DMS53 treated with DMSO at 0.1 percent for 48 hours (cell line): ENCODE measurements around the gene CFAP410.
A peak's percentile ranks its signal among the peaks of the same experiment; 100 is the strongest.
"Not testable (repeated sequence)": the region's sequence is repeated elsewhere in the genome, so short reads cannot be mapped to it uniquely, and the experiment has no call there.

Experiments used
- DNase-seq: peaks from one replicate; lab custom pipeline; 2025; ENCODE audit not compliant: unreplicated experiment; lab: John Stamatoyannopoulos, UW

The CFAP410 gene

DNA sequence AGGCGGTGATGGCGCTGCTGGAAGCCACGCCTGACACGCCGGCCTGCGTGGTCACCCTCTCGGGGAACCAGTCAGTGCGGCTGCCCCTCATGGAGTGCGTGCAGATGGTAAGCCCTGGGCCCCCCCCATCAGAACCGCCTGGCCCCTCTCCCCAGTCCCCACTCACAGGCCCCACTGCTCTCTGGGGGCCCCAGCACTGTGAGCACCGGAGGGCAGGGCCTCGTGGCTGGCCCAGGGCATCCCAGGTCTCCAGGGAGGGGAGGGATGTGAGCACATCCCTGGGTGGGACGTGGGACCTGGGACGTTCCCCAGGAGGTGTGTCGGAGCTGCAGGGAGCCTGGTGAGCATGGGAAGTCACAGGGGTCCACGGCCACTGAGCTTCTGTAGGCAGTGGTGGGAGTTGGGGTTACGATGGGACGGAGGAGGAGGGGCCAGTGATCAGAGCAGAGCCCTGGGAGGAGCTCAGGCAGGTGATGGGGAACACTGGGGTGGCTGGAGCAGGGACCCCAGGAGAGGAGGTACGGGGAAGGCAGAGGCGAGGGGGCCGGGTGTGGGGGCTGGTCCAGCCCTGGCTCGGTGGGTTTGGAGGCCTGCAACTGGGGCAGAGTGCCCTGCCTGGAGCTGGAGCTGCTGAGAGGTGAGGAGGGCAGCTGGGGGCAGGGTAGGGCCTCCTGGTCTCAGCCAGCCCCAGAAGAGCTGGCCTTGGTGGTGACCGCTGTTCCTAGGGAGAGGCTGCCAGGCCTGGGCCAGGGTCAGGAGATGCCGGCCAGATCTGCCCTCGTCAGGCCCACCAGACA lies 20.5 kb downstream of the CFAP410 start:
- no peak for DNase-seq

DNA sequence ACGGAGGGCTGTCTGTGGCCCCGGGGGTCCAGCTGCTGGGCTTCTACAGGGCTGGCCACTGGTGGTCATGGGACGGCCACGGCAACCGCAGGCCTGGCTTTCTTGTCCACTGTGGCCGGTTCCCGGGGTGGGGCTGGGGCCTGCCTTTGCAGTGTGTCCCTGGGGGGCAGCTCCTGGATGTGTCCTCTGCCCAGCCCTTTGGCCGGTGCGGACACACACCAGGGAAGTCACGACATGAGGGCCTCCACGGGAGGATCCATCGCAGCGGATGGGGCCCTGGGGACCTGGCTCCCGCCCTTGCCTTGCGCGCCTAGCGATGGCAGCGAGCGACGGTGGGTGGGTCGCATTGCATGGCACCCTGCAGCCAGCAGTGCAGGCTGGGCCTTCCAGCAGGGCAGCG lies 21.3 kb downstream of the CFAP410 start:
- DNase-seq: no peak

DNA sequence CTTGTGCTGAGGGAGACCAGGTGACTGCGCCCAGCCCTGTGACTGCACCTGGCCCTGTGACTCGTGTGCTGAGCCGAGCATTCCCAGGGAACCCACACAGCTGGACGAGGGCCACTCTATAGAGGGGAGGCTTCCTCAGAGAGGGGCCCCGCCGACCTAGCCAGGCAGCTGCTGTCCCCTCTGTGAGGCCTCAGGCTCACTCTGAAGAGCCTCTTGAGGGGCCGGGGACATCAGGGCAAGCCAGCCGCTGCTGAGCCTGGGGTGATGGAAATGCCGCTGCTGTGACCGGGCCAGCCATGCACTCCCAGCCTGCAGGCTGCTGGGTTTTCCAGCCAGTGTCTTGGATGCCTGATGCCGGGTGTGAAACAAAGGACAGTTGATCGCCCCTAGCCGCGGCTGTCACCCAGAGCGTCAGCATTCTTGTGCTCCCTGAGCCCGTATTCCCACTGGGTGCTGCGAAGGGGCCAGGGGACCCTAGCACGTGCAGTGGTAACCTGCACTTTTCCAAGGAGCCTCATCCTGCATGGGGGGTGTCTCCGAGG lies 21.9 kb downstream of the CFAP410 start:
- DNase-seq: no peak

DNA sequence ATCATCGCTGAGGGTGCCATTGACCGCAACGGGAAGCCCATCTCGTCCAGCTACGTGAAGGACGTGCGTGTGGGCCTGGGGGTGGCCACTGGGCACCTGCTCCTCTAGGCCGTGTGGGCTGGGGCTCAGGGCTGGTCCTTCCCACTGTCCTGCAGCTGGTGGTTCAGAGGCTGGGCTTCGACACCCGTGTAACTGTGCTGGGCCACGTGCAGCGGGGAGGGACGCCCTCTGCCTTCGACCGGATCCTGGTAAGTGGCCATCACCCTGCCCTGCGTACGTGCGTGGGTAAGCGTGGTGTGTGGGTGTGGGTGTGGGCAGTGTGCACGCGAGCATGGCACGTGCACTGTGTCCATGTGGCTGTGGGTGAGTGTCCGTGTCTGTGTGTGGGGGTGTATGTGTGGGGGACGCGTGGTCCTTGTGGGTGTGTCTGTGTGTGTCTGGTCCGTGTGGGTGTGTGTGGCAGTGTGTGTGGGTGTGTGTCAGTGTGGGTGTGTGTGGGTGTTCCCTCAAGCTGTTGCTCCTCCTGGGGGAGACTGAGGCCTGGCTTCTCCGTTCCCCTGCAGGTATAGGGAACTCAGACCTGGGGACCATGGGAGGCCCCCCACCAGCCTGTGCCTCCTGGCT lies 22.8 kb downstream of the CFAP410 start:
- DNase-seq: no peak

DNA sequence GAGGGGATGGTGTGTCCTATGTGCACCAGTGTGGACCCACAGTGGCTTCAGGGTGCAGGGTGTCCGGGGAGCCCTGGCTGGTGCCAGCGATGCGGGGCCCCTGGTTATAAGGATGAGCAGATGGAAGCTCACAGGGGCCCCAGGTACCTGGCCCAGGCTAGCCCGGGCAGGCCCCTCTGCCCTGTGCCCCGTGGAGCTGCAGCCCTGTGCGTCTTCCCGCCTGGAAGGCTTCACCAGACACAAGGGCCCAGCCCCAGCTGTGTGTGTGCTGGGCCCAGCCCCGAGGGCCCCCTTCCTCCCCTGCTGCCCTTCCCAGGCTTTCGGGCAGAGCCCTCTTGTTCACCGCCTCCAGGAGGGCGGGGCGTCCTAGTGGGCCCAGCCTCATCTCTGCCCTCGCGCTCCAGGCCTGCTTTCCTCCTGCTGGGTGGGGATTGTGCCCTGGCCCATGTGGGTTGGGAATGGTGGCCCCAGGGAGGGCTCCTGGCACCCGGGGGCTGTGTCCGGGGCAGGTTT lies 23.4 kb downstream of the CFAP410 start:
- no peak for DNase-seq

DNA sequence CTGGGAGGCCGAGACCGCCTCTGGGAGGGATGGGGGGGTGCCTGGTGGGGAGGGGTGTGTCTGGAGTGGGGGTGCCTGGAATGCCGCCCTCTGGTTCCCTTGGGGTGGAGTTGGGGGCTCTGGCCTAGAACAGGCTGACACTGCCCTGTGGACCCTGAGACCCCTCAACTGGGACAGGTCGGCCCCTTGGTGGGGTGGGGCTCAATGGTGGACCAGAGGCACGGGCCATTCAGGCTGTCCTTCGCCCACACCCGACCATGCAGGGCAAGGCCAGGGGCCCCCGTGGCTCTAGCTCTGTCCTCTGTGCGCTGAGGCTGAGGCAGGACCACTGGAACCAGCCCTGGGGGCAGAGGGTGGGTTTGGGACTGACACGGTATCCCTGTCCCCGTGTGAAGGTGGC lies 24.6 kb downstream of the CFAP410 start:
- no peak for DNase-seq

DNA sequence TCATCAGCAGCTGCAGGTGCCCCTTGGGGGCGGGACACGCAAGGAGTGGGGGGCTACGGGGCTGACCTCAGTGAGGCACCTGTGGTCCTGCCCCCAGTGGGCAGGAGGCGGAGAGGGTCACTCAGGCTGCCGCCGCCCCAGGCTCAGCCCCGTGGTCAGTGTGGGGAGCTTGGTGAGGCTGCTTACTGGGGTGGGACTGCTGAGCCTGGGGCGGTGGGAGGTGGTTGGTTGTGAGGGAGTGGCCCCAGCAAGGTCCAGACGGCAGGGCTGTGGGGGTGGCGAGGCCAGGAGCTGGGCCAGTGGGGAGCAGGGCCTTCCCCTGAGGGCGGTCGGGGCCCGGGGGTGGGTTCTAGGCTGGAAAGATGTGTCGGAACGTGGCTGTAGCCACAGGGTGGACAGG lies 25.1 kb downstream of the CFAP410 start:
- DNase-seq: no peak

DNA sequence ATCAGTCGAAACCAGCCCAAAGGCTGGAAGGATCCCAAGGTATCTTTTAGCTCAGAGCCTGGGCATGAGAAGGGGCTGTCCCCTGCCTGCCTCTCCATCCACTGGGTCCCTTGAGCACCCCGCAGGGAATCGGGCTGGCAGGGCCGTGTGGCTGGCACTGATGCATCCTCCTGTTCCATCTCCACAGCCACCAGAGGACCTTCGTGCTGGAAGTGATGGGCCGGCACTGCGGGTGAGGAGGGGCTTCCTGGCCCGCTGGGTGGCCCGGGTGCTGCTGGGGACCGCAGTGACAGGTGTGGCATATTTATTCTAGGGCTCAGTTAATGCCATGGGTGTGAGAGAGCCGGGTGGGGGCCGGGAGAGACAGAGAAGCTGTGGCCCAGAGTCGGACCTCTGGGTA lies 25.7 kb downstream of the CFAP410 start:
- DNase-seq: no peak

DNA sequence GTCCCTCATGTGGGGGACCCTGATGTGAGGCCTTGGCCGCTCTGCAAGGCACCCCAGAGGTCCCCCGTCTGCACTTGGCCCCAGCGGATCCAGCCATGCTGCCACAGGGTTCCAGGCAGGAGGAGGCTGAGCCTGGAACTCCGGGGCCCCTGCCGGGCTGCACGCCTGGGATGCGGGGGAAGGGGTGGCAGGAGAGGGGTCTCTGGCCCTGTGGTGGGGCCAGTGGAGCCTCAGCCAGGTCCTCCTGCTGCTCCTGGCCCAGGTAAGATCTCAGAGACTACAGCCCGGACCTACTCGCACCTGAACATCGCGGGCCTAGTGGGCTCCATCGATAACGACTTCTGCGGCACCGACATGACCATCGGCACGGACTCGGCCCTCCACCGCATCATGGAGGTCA lies 26.5 kb downstream of the CFAP410 start:
- no peak for DNase-seq

DNA sequence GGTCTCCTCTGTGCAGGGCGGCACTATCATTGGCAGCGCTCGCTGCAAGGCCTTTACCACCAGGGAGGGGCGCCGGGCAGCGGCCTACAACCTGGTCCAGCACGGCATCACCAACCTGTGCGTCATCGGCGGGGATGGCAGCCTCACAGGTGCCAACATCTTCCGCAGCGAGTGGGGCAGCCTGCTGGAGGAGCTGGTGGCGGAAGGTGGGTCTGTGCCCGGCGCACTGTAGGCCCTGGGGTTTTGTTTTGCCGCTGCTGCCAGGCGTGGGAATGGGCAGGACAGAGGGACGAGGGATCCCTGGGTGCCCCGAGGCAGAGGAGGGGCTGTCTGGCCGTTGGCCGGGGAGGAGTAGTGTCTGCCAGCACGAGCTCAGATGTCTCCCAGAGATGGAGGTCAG lies 27.1 kb downstream of the CFAP410 start:
- DNase-seq: no peak

DNA sequence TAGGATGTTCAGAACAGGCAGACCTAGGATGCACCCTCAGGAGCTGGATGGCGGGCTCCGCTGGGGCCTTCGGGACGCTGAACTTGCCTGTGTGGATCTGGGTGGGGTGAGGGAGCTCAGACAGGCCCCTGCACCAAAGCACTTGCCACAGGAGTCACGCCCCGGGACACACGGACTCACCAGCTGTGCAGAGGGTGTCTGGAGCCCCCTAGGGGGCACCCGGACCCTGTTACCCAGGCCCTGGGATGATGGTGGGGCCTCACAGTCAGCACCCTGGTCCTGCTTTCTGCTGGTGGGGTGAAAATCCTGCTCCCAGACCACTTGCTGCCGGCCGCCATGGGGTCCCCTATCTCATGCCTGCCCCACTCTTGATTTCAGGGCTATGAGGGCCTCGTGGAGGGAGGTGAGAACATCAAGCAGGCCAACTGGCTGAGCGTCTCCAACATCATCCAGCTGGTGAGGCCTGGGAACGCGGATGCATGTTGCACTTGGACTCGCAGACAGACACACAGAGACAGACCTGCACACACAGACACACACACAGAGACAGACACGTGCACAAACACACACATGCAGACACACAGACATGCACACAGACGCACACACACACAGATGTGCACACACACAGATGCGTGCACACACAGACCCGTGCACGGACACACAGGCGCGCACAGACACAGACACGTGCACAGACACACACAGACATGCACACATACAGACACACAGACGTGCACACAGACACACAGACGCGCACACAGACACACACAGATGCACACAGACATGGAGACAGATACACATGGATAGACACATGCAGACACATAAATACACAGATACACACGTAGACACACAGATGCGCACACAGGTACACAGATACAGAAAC lies 28.3 kb downstream of the CFAP410 start:
- no peak for DNase-seq

DNA sequence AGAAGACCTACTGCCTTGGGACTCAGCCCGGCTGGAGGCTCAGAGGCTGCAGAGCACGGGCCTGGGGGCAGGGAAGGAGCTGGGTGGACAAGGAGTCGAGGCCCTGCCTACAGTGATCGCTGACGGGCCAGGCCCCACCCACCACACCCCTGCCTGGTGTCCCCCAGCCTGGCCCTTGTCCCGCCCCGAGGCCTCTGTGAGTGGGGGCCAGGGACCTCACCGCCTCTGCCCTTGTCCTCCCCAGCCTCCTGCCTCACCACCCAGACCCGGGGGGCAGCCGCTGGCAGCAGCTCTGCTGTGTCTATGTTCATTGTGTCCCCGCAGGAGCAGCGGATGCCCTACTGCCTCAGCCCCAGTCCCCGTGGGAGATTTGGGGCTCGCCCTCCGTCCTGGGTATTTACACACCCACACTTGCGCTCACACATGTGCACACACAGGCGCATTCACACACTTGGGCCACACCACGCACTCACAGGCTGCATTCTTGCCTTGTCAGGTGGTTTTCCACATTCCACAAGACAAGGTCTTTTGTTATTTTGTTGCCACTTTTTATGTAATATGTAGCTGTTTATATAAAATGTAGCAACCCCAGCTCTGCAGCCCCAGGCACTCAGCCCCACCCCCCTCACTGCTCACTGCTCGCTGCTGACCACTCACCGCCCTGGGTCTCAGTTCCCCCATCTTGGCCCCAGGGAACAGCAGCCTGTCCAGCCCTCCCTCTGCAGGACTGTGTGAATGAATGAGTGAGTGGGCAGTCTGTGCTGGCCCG lies 32.1 kb downstream of the CFAP410 start:
- DNase-seq: no peak

DNA sequence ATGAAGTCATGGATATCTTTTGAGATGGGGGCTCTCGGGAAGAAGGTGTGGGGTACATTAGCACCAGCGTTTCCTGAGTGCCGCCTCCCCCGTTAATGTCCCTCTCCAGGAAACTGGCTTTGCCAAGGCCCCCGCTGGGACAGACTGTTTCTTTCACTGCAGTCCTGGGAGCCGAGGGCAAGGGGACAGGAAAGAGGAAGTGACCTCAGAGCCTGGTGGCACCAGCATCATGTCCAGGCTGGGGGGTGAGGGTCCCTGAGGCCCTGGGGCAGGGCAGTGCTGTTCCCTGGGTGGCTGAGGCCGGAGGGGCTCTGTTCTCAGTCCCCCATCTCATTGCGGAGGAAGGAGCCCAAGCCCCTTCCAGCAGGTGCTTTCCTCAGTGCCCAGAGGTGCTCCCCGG lies 33.5 kb downstream of the CFAP410 start:
- no peak for DNase-seq

DNA sequence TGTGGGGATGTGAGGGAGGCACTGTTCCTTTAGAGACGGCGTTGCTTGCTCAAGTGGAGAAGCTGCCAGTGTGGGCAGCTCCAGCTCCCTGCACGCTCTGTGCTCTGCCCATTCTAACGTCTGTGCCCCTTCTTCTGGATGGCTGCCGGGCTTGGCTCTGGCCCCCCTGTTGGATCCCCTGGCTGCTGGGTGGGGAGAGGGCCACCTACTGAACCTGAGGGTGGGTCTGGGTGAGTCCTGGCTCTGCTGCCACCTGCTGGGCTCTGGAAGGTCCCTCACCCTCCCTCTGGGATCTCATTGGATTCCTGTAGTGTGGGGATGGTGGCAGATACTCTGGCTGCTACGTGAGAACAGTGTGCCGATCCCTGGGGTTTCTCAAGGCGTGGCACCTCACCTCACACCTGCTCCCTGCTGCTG lies 34.3 kb downstream of the CFAP410 start:
- peak; percentile 5 for DNase-seq

DNA sequence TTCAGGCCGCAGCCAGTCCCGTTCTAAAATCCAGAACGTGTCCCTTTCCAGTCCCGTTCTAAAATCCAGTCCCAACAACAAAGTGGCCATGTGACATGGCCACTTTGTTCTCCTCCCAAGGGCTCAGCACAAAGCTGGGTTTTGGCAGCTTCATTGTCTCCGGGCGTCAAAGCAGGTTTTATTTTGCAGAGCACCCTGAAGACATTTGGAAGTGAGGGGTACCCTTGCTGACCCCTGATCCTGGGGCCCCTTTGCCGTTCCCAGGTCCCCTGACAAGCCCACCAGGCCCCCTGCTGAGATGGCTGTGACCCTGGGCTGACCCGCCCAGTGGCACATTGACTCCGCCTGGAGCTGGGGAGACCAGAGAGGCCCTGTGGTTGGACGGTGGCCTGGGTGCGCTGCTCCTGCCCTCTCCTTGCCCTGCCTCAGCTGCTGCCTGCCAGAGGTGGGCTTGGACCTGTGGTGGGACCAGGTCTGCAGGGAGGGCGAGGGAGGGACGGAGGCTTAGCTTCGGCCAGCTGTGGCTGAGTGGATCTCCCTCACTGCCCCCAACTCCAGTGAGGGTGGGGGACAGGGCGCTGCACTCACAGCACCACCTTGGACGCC lies 35.1 kb downstream of the CFAP410 start:
- no peak for DNase-seq

DNA sequence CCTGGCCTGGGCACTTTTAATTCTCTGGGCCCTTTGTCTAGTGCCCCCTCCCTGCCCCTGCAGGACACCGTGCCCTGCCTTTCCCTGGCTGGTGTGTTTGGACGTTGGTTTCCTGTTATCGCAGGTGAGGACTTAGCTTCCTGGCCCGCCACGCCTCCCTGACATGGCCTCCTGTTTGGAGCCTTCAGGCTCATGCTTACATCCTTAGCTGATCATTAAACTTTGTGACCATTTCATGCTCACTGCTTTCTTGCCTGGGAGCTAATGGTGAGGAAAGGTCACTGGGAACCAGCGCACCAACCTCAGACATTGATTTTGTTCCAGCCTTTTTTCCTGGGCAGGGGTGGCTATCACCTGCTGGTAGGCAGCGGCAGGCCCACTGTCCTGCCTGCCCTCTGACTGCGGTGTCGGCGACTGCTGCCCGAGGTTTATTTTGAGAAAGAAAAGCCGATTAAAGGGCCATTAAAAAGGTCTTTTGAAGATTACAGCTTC lies 35.7 kb downstream of the CFAP410 start:
- DNase-seq: no peak

DNA sequence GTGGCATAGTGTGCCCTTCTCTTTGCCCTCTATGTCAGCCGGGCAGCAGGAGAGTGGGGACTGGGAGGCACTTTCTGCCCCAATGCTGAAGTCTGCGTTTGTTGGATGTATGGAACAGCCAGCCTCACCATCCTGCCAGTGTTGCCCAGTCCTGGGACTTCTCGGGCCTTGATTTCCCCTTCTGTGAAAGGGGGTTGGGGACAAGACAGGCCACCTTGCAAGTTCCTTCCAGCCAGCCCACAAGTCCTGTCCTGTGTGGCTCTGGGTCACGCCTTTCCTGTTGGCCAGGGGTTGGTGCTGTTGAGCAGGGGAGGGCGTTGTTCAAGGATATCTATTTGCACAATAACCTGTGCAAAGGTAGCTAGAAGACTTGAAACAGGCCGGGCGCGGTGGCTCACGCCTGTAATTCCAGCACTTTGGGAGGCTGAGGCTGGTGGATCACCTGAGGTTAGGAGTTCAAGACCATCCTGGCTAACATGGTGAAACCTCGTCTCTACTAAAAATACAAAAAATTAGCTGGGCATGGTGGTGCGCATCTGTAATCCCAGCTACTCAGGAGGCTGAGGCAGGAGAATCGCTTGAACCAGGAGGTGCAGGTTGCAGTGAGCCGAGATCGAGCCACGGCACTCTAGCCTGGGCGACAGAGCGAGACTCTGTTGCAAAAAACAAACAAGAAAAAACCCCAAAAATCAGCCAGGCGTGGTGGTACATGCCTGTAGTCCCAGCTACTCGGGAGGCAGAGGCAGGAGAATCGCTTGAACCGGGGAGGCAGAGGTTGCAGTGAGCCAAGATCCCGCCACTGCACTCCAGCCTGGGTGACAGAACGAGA lies 36.4 kb downstream of the CFAP410 start:
- DNase-seq: not testable (repeated sequence)

DNA sequence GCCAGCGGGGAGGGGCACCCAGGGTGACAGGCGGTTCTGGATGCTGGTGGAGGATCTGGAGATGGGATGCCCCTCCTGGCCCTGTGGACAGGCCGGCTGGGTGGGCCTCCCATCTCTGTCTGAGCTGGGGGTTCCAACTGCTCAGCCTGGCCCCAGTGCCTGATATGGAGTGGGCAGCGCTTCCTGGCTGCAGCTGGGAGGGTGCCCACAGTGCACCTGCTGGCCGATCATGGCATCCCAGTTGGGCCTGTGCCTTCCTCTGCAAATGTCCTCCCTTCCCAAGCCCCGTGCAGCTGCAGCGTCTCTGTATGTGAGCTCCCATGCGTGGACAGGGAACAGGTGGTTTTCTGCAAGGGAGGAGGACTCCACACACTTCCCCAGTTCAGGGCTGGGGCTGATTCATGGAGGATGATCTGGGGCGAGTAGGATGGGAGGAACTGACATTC lies 37.2 kb downstream of the CFAP410 start:
- no peak for DNase-seq

DNA sequence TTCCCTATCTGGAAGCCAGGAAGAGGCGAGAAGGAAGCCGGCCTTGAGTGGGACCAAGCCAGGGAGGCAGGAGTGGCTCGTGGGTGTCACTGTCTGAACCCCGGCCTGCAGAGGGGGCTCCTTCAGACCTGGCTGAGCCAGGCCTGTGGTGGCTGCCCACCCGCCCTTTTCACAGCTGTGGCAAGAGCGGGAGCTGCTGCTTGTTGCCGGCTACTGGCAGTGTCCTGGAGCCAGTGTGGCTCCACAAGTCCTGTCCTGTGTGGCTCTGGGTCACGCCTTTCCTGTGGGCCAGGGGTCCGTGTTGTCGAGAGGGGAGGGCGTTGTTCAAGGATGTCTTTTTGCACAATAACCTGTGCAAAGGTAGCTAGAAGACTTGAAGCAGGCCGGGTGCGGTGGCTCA lies 38.0 kb downstream of the CFAP410 start:
- no peak for DNase-seq
